IPS-18c (cell line): ENCODE results near the gene APLP2.
"Not testable (repeated sequence)": the region's sequence is repeated elsewhere in the genome, so short reads cannot be mapped to it uniquely, and the experiment has no call there.

Experiments
- H3K4me3 ChIP-seq: 2 replicates; pipeline ENCODE4 v1.7.0; 2013; ENCODE audit warnings: low read depth, mild to moderate bottlenecking, low read length, moderate library complexity; ENCODE audit not compliant: insufficient read depth
- H3K9me3 ChIP-seq: one replicate; pipeline ENCODE4 v1.6.1; 2013; ENCODE audit warnings: mild to moderate bottlenecking, low read length, moderate library complexity; ENCODE audit not compliant: control insufficient read depth, insufficient read depth

APLP2 gene

DNA sequence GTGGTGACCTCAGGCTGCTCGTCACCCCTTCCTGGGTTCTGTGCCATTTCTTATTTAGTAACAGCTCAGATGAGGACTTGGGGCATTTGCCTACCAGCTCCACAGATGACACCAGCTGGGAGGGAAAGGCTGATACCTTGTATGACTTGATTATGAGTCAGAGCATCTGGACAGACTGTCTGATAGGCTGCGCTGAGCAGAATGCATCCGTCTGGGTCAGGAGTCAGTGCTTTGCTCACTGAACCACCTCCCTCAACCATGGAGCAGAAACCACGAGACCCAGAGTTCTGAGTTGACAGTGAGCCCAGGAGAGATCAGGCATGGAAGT lies 96.7 kb downstream of the APLP2 start:
- H3K4me3 ChIP-seq = no peak overlapping the region
- no peaks in the 10 kb centered on the region for H3K9me3 ChIP-seq

DNA sequence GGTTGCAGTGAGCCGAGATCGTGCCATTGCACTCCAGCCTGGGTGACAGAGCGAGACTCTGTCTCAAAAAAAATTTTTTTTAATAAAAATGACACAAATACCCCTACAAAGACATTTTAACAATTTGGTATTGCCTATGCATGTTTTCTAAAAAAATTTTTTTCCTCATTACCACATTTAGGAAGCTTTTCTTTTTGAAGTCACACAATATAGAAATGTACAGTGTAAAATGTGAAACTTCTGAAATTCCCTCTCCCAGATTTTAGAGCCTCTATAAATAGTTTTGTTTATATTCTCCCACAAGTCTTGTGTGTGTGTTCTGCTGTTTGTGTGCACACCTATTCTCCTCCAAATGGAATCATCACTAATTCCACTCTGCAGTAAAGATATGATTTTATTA lies 97.5 kb downstream of the APLP2 start:
- Histone ChIP-seq H3K9me3 (no peaks in the 10 kb centered on the region), H3K4me3 (no peak overlapping the region)

DNA sequence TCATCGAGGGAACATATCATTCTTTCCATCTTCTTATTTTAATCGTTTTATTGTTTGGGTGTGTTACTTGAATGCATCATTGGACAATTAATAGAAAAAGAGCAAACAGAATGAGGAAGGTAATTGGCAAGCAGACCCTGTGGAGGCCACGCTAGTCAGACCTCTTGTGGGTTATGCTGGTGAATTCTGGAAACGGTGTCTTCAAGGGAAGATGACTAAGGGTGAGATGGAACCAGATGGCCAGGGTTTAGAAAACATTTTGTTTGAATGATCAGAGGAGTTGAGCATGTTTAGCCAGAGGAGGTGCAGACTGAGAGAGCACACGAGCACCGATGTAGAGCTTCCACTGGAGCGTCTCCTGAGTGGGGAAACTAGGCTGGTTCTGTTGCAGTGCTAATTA lies 98.4 kb downstream of the APLP2 start:
- Histone ChIP-seq H3K4me3 (no peak overlapping the region), H3K9me3 (no peaks in the 10 kb centered on the region)

DNA sequence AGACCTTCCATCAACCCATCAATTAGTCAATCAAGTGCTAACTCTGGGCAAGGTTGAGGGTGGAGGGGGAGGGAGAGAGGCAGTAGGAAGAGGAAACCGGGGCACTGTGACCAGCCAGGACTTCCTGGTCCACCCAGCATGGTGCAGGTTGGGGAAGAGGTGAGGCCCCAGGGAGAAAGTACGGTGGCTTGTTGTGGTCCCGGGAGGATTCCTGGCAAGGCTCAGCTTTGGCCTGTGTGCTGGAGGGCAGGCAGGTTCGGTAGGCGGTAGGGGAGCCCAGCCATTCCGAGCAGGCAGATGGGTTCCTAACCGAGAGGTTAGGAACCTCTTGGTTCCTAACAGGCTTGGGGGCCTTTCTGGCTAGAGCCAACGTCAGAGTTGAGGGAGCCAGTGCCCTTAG lies 100.7 kb downstream of the APLP2 start:
- H3K4me3 ChIP-seq = no peak overlapping the region

DNA sequence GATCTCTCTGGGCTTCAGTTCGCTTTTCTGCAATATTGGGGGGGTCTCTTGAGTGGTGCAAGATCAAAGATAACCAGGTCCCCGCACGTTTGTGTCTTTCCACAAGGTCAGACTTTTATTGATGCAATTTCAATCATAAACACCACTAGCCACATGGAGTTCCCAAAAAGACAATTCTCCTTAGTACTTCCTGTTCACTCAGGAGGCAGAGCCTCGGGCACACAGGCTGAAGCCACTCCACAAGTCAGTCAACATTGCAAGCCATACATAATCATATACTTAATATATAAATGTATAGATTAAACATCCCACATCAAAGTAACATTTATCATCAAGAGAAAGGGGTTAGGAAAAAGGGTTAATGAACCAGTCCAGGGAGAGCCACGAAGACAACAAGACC lies 101.8 kb downstream of the APLP2 start:
- H3K4me3 ChIP-seq = no peak overlapping the region
- H3K9me3 ChIP-seq = no peaks in the 10 kb centered on the region

More for the DNA sequence above, 100.7 kb downstream of the APLP2 start:
- no peaks in the 10 kb centered on the region for H3K9me3 ChIP-seq

DNA sequence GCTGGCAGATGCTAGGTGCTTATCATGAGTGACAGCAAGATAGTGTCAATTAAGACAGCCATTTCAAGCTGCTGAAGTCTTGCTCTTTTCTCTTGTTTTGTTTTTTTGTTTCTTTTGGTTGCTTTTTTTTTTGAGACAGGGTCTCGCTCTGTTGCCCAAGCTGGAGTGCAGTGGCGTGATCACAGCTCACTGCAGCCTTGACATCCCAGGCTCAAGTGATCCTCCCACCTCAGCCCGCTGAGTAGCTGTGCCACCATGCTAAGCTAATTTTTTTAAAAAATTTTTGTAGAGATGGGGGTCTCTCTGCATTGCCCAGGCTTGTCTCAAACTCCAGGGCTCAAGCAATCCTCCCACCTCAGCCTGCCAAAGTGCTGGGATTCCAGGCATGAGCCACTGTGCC lies 102.3 kb downstream of the APLP2 start:
- not testable (repeated sequence) for H3K9me3 ChIP-seq, H3K4me3 ChIP-seq

DNA sequence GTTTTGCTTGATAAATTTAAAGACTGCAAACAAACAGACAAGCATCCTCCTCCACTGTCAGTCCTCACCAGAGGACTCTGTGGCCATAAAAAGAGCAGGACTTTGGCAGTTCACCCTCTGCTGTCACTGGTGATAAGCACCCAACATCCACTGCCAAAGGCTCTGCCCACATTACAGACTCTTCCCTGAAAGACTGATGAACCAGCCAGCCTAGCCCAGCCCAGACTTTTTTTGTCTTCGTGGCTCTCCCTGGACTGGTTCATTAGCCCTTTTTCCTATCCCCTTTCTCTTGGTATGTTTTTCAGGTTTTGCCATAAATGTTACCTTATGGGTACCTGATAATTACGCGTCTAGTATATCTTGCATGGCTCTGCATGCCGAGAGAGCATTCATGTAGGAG lies 104.9 kb downstream of the APLP2 start:
- H3K4me3 ChIP-seq = no peak overlapping the region
- H3K9me3 ChIP-seq = no peaks in the 10 kb centered on the region

DNA sequence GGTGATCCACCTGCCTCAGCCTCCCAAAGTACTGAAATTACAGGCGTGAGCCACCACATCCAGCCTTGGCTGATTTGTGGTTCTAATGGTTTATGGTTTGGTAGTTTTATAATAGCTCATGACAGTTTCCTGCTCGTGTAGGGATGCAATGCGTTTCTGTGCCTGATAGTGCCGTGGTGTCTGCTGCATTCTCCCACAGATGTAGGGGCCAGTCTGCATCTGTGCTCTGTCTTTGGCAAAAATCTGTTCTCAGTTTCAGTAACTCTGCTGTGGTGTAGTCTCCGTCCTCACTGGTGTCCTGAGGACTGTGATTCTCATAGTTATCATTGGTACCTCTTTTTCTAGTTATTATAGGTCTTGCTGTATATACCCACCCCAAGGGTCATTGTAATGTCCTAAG lies 106.2 kb downstream of the APLP2 start:
- no peak overlapping the region for H3K4me3 ChIP-seq
- no peaks in the 10 kb centered on the region for H3K9me3 ChIP-seq

DNA sequence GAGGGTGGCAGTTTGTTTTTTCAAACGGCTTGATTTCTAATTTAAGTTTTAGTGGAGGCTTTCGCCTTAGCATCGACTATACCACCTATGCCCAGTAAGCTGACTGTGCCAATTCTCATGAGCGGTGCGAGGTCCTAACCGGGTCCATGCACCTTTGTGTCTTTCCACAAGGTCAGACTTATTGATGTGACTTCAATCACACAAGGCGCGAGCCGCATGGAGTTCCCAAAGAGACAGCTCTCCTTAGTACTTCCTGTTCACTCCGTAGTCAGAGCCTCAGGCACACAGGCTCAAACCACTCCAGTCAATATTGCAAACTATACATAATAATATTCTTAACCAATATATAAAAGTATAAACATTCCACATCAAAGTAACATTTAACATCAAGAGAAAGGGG lies 108.1 kb downstream of the APLP2 start:
- Histone ChIP-seq H3K9me3 (no peaks in the 10 kb centered on the region), H3K4me3 (no peak overlapping the region)

DNA sequence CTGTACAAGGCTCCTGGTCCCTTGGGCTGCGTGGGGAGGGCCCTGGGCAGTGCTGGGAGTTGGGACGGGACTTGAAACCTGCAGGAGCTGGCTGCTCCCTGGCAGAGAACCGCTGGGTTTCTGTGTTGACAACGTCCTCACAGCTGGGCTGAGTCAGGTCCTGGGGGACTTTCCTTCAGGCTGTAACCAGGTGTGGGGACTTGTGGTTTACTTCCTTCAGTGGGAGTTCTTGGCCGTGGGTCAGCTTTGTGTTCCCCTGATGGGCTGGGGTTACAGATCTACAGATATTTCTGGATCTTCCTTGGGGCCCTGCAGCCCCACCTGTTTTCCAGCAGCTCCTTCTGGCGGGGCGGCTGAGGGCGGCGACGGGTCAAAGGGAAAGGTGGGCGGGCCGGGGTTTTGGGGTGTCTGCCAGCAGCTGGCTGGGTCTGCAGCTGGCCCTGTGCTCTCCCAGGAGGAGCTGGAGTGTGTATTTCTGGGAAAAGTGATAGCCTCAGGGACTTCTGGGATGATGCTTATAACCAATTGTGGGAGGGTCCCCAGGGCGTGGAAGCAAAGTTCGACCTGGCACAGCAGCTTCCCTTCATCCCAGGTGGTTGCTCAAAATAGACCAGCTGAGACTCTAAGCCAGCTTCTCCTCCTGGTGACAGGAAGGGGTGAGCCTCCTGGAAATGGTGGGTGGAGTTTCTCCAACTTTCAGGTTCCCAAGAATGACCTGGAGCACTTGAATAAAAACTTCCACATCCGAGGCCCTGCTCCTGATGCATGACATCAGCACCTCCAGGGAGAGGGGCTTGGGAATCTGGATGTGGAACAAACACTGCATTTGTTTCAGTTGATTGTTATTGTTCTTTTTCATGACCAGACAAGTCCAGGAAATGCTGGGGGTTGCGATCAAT lies 109.0 kb downstream of the APLP2 start:
- Histone ChIP-seq H3K9me3 (no peaks in the 10 kb centered on the region), H3K4me3 (no peak overlapping the region)

DNA sequence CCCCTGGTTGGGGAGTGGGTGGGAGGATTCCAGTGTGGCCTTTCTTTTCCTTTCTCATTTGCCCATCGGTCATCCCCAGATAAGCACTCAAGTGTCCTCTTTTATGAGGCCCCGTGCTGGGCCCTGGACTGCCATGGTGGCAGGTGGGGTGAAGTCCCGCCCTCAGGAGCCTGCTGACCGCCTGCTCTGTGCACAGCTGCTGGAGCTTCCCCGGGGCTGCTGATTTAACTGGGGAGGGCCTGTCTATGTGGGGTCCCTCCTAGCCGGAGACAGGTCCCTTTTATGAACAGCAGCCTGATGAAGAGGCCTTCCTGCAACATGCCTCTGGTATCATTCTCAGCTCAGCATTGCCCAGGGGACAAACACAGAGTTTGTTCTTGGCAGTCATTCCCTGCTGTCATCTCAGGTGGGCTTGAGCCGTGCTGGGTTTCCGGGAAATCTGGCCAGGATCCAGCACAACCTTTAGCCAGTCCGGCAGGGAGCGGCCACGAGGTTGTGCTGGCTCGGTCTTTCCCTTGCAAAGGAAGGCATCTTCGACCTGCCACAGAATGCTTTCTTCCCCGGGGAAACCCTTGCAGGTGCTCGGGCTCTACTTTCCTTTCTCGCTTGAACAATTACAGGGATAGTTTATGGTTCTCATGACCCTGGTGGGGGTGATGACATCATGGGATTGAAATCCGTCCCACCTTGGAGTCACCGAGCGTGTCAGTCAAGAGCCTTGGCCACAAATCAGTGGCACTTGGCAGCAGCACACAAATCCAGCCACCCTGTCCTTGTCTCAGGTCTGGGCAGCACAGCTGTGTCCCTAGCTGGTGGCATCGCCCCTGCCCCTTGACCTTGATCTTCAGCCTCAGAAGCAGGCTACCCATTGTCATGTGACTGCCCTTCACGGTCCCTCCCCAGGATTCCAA lies 110.0 kb downstream of the APLP2 start:
- no peak overlapping the region for H3K4me3 ChIP-seq
- H3K9me3 ChIP-seq = no peaks in the 10 kb centered on the region

DNA sequence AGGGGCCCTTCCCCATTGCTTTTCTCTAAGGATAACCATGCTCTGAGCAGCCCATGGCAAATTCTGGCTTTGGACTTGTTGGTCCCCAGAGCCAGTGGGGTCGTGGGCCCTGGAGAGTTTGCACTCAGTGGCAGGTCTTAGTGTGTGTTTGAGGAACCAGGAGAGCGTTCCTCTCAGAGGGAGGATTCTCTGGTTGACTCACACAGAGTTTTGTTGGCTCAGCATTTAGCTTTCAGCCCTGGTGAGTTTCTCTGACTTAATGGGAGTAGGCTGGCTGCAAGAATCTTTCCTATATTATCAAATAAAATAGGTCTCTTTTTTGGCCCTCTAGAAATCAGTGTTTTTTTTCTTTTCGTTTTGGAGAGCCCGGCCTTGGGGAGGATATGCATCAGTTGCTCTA lies 110.8 kb downstream of the APLP2 start:
- Histone ChIP-seq H3K4me3 (no peak overlapping the region), H3K9me3 (no peaks in the 10 kb centered on the region)

DNA sequence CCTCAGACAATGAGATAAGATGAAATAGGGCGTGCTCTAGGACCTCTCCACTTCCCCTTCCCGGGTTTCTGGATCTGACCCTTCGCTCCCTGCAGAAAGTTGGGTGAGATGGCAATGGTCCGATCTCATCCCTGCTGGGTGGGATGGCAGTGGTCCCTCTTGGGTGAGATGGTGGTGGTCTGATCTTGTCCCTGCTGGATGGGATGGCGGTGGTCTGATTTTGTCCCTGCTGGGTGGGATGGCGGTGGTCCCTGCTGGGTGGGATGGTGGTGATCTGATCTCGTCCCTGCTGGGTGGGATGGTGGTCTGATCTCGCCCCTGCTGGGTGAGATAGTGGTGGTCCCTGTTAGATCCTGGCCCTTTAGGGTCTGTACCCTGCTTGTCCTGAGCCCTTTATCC lies 111.2 kb downstream of the APLP2 start:
- H3K9me3 ChIP-seq = no peaks in the 10 kb centered on the region
- no peak overlapping the region for H3K4me3 ChIP-seq

DNA sequence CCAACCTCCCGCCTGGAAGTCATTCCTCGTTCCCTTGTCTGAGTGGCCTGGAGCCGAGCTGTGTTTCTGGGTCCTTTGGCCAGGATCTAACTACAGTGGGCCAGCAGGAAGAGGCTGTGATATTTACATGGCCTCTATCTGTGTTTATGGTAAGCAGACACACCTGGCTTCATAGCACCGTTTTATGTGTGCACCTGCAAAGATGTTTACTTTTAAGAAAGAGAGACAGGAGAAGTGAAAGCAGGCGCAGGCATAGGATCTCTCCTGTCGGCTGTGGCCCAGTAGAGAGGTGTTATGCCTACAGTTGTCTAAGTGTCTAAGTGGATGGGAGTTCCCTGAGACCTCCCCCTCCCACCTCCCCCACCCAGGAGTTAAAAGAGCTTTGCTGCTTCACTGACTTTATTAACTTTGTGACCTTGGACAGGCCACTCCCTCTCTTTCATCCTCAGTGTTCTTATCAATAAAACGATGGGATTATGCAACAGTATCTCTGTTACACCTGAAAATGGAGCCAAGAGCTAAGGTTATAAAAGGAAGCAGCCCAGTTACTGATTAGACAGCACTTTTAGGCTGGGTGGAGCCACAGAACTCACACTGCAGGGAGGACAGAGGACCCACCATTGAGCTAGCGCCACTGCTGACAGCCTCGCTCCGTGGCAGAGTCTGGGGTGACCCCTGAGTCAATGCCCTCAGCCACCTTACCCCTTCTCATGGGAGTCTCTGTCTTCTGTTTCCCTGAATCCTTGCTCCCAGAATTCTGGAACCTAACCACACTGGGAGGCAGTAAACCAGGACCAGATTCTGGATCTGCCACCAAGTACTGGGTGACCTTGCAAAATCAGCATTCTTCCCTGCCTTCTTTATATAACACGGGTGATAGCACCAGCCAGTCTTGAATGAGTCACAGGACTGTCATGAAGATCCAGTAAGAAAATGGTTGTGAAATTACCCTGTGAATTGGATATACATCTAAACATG lies 111.9 kb downstream of the APLP2 start:
- no peaks in the 10 kb centered on the region for H3K9me3 ChIP-seq
- no peak overlapping the region for H3K4me3 ChIP-seq

DNA sequence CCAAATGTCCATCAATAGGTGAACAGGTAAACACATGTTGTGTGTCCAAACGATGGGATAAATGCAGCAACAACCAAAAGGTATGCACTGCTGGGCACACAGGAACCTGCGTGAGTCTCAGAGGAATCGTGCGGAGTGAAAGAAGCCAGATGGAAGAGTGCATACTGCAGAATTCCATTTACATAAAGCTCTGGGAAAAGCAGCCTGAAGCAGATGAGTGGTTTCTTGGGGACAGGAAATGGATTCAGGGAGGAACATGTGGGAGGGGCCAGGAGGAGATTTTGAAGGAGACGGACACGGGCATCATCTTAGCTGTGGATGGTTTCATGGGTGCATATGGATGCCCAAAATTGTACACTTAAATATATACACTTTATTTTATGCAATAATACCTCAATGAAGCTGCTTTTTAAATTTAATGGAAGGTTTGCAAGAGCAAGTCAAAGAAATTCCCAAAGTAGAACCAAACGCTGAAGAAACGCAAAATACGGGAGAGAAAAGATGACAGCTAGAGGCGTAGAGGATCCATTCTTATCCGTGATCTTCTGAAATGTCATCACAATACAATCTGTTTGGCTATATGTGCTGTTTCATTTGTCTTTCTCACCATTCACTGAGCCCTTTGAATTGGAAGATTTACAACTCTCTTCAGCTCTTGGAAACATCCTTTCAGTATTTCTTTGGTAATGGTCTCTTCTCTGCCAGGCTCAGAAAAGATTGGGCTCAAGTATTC lies 114.3 kb downstream of the APLP2 start:
- Histone ChIP-seq H3K9me3 (no peaks in the 10 kb centered on the region), H3K4me3 (no peak overlapping the region)

DNA sequence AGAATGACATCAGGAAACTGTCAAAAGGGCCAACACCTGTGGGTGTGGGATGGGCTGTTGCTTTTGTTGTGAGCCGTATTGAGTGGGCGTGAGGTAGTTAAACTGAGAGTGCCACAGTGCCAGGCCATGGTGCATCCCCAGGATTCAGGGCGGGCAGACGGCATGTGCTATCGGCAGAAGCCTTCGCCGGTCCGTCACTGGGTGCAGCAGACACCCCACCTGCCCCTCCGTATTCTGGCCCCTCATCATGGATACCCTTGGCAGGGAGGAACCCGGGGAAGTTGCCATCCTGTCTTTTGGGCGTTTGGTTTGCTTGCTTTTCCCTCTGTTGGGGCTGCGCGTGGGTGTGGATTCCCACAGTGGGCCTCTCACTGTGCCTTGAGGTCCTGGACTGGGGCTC lies 117.4 kb downstream of the APLP2 start:
- no peak overlapping the region for H3K4me3 ChIP-seq
- no peaks in the 10 kb centered on the region for H3K9me3 ChIP-seq

DNA sequence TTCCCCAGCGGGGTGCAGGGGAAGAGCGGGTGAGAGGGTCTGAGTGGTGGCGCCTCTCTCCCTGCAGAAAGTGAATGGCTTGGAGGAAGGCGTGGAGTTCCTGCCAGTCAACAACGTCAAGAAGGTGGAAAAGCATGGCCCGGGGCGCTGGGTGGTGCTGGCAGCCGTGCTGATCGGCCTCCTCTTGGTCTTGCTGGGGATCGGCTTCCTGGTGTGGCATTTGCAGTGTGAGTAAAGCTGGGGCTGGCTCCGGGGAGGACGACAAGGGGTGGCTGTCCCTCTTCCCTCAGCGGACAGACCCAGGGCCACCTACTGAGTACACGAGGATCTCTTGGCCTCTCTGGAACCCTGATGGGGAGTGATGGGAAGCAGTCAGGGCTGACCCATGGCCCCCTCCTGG lies 118.4 kb downstream of the APLP2 start:
- Histone ChIP-seq H3K9me3 (no peaks in the 10 kb centered on the region), H3K4me3 (no peak overlapping the region)
